ENCODE measurements around the gene UXT.

UXT gene

GRCh38 chrX:47623540-47624027, 35.4 kb downstream of the UXT start:
- no peak for TF ChIP-seq JUND (IDR thresholded peaks at IDR 0.05; ENCODE audit: low read depth)
- peak; percentile 90 to 92 for DNase-seq (ENCODE audit: low read depth in 1 of 2, low spot score in 1 of 2)
- in situ Hi-C loops (cut with HindIII; ENCODE audit: low pct_unique_long_range_greater_than_20kb, low sequenced_read_pairs), result no loop called here

GRCh38 chrX:47621851-47622250, 37.1 kb downstream of the UXT start:
- in situ Hi-C loops (cut with HindIII; ENCODE audit: low pct_unique_long_range_greater_than_20kb, low sequenced_read_pairs), result no loop called here
- no peak for TF ChIP-seq JUND (IDR thresholded peaks at IDR 0.05; ENCODE audit: low read depth)
- DNase-seq (ENCODE audit: low read depth in 1 of 2, low spot score in 1 of 2), result peak in 1 of 2 experiments; percentile 82

GRCh38 chrX:47620303-47620685, 38.7 kb downstream of the UXT start:
- in situ Hi-C loops (cut with HindIII; ENCODE audit: low pct_unique_long_range_greater_than_20kb, low sequenced_read_pairs), result no loop called here
- TF ChIP-seq JUND (IDR thresholded peaks at IDR 0.05; ENCODE audit: low read depth), result no peak
- DNase-seq (ENCODE audit: low read depth in 1 of 2, low spot score in 1 of 2), result no peak

GRCh38 chrX:47619486-47620302, 39.3 kb downstream of the UXT start, which contains the start of gene SYN1:
Gene SYN1 (minus strand): TSS chrX:47619857. CDS start chrX:47619728, 129 bp downstream.
- peak; percentile 90 for DNase-seq (ENCODE audit: low read depth in 1 of 2, low spot score in 1 of 2)
- in situ Hi-C loops (cut with HindIII; ENCODE audit: low pct_unique_long_range_greater_than_20kb, low sequenced_read_pairs), result no loop called here
- TF ChIP-seq JUND (IDR thresholded peaks at IDR 0.05; ENCODE audit: low read depth), result no peak

- no peak for DNase-seq (ENCODE audit: low read depth in 1 of 2, low spot score in 1 of 2)
- TF ChIP-seq JUND (IDR thresholded peaks at IDR 0.05; ENCODE audit: low read depth), result no peak
- in situ Hi-C loops (cut with HindIII; ENCODE audit: low pct_unique_long_range_greater_than_20kb, low sequenced_read_pairs), result no loop called here
Measured at GRCh38 chrX:47618923-47619485, 40.0 kb downstream of the UXT start.

- TF ChIP-seq JUND (IDR thresholded peaks at IDR 0.05; ENCODE audit: low read depth), result no peak
- in situ Hi-C loops (cut with HindIII; ENCODE audit: low pct_unique_long_range_greater_than_20kb, low sequenced_read_pairs), result no loop called here
- DNase-seq (ENCODE audit: low read depth in 1 of 2, low spot score in 1 of 2), result no peak
Measured at GRCh38 chrX:47614618-47615017, 44.4 kb downstream of the UXT start.

GRCh38 chrX:47613082-47613481, 45.9 kb downstream of the UXT start:
- in situ Hi-C loops (cut with HindIII; ENCODE audit: low pct_unique_long_range_greater_than_20kb, low sequenced_read_pairs), result no loop called here
- TF ChIP-seq JUND (IDR thresholded peaks at IDR 0.05; ENCODE audit: low read depth), result no peak
- DNase-seq (ENCODE audit: low read depth in 1 of 2, low spot score in 1 of 2), result no peak

- DNase-seq (ENCODE audit: low read depth in 1 of 2, low spot score in 1 of 2), result no peak
- in situ Hi-C loops (cut with HindIII; ENCODE audit: low pct_unique_long_range_greater_than_20kb, low sequenced_read_pairs), result no loop called here
- no peak for TF ChIP-seq JUND (IDR thresholded peaks at IDR 0.05; ENCODE audit: low read depth)
Measured at GRCh38 chrX:47612418-47612817, 46.6 kb downstream of the UXT start.

GRCh38 chrX:47611926-47612325, 47.1 kb downstream of the UXT start:
- no peak for DNase-seq (ENCODE audit: low read depth in 1 of 2, low spot score in 1 of 2)
- TF ChIP-seq JUND (IDR thresholded peaks at IDR 0.05; ENCODE audit: low read depth), result no peak
- in situ Hi-C loops (cut with HindIII; ENCODE audit: low pct_unique_long_range_greater_than_20kb, low sequenced_read_pairs), result no loop called here

- in situ Hi-C loops (cut with HindIII; ENCODE audit: low pct_unique_long_range_greater_than_20kb, low sequenced_read_pairs), result no loop called here
- DNase-seq (ENCODE audit: low read depth in 1 of 2, low spot score in 1 of 2), result no peak
Measured at GRCh38 chrX:47611489-47611888, 47.5 kb downstream of the UXT start.

GRCh38 chrX:47610511-47610910, 48.5 kb downstream of the UXT start:
- TF ChIP-seq JUND (IDR thresholded peaks at IDR 0.05; ENCODE audit: low read depth), result no peak
- in situ Hi-C loops (cut with HindIII; ENCODE audit: low pct_unique_long_range_greater_than_20kb, low sequenced_read_pairs), result no loop called here
- no peak for DNase-seq (ENCODE audit: low read depth in 1 of 2, low spot score in 1 of 2)

More at GRCh38 chrX:47611489-47611888, 47.5 kb downstream of the UXT start:
- TF ChIP-seq JUND (IDR thresholded peaks at IDR 0.05; ENCODE audit: low read depth), result no peak

GRCh38 chrX:47608130-47608810, 50.7 kb downstream of the UXT start:
- DNase-seq (ENCODE audit: low read depth in 1 of 2, low spot score in 1 of 2), result no peak
- in situ Hi-C loops (cut with HindIII; ENCODE audit: low pct_unique_long_range_greater_than_20kb, low sequenced_read_pairs), result no loop called here
- TF ChIP-seq JUND (IDR thresholded peaks at IDR 0.05; ENCODE audit: low read depth), result no peak

GRCh38 chrX:47607091-47607490, 51.9 kb downstream of the UXT start:
- DNase-seq (ENCODE audit: low read depth in 1 of 2, low spot score in 1 of 2), result no peak
- TF ChIP-seq JUND (IDR thresholded peaks at IDR 0.05; ENCODE audit: low read depth), result no peak
- in situ Hi-C loops (cut with HindIII; ENCODE audit: low pct_unique_long_range_greater_than_20kb, low sequenced_read_pairs), result no loop called here

Measured in T47D (cell line).